Liver (tissue), 3 donors: ENCODE measurements around the gene SPAG4.

Experiments
- EGR1 ChIP-seq, 2 donors: IDR thresholded peaks; 2 replicates each; pipeline ENCODE4 v1.6.1; 2016 to 2018; ENCODE audit warnings: antibody characterized with exemption in 2 of 2, low read depth in 2 of 2
- FOXA1 ChIP-seq: IDR thresholded peaks from 2 replicates; pipeline ENCODE4 v1.6.1; 2016; ENCODE audit warnings: antibody characterized with exemption
- GABPA ChIP-seq, 2 donors: IDR thresholded peaks in 1 of 2; conservative IDR thresholded peaks in 1 of 2; 2 replicates each; pipeline ENCODE4 v1.6.1; 2016; ENCODE audit warnings: antibody characterized with exemption in 2 of 2, mild to moderate bottlenecking in 1 of 2, moderate library complexity in 1 of 2
- JUND ChIP-seq, 2 donors: IDR thresholded peaks; 2 replicates each; pipeline ENCODE4 v1.6.1; 2016; ENCODE audit warnings: antibody characterized with exemption in 2 of 2
- RAD21 ChIP-seq, 2 donors: IDR thresholded peaks; 2 replicates each; pipeline ENCODE4 v1.6.1; 2016; ENCODE audit warnings: antibody characterized with exemption in 2 of 2, mild to moderate bottlenecking in 2 of 2
- RXRA ChIP-seq, 2 donors: IDR thresholded peaks; 2 replicates each; pipeline ENCODE4 v1.6.1; 2017 to 2018; ENCODE audit warnings: antibody characterized with exemption in 2 of 2, mild to moderate bottlenecking in 1 of 2
- TAF1 ChIP-seq: conservative IDR thresholded peaks from 2 replicates; pipeline ENCODE4 v1.6.1; 2016; ENCODE audit warnings: antibody characterized with exemption, mild to moderate bottlenecking
- TF ChIP-seq, protein P1 (sequence below): fragments of 150-350 bp; IDR thresholded peaks from 2 replicates; pipeline ENCODE4 v1.5.1; 2017; ENCODE audit warnings: improper control_type of control experiment, low read depth, low read length; ENCODE audit not compliant: missing input control
- TF ChIP-seq, protein P2 (sequence below): IDR thresholded peaks from 2 replicates; pipeline ENCODE4 v1.6.1; 2016; ENCODE audit warnings: antibody characterized with exemption, mild to moderate bottlenecking
- TF ChIP-seq, protein P3 (sequence below): IDR thresholded peaks from 2 replicates; pipeline ENCODE4 v1.6.1; 2016; ENCODE audit warnings: antibody characterized with exemption
- TF ChIP-seq, protein P4 (sequence below): IDR thresholded peaks from 2 replicates; pipeline ENCODE4 v1.6.1; 2016; ENCODE audit warnings: antibody characterized with exemption
- TF ChIP-seq, protein P5 (sequence below): IDR thresholded peaks from 2 replicates; pipeline ENCODE4 v1.6.1; 2016; ENCODE audit warnings: antibody characterized with exemption
- donor health status: healthy.
- donor health status: healthy.

DNA sequence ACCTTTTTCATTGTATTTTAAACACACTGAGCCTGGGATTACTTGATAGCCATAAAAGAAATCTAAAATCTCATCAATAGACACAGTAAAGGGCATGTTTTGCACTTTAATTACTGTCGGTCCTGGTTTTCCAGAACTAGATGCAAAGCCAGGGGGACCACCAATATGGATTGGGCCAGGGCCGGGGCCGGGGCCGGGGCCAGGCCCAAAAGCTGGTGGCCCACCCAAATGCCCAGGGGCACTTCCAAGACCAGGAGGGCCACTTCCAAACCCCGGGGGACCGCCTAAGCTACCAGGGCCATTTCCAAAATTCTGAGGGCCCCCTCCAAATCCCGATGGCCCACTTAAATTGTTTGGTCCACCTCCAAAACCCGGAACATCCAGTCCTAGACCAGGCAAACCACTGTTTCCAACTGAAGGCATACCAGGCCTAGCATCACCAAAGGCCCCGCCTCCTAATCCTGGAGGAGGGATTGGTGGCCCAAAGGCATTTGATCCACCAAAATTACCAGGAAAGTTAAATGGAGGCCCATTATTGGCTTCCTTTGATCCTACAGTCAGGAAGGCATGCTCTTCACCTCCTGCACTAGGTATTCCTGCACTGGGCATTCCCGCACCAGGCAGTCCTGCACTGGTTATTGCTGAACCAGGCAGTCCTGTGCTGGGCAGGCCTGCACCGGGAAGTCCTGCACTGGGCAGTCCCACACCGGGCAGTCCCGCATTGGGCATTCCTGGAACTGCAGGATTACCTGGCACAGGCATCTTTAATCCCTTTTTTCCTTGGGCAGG, 37.2 kb downstream of the SPAG4 start:
- TF ChIP-seq, protein P1, sequence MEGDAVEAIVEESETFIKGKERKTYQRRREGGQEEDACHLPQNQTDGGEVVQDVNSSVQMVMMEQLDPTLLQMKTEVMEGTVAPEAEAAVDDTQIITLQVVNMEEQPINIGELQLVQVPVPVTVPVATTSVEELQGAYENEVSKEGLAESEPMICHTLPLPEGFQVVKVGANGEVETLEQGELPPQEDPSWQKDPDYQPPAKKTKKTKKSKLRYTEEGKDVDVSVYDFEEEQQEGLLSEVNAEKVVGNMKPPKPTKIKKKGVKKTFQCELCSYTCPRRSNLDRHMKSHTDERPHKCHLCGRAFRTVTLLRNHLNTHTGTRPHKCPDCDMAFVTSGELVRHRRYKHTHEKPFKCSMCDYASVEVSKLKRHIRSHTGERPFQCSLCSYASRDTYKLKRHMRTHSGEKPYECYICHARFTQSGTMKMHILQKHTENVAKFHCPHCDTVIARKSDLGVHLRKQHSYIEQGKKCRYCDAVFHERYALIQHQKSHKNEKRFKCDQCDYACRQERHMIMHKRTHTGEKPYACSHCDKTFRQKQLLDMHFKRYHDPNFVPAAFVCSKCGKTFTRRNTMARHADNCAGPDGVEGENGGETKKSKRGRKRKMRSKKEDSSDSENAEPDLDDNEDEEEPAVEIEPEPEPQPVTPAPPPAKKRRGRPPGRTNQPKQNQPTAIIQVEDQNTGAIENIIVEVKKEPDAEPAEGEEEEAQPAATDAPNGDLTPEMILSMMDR = no peak
- TF ChIP-seq TAF1 = no peak
- TF ChIP-seq FOXA1 = no peak
- TF ChIP-seq, protein P2, sequence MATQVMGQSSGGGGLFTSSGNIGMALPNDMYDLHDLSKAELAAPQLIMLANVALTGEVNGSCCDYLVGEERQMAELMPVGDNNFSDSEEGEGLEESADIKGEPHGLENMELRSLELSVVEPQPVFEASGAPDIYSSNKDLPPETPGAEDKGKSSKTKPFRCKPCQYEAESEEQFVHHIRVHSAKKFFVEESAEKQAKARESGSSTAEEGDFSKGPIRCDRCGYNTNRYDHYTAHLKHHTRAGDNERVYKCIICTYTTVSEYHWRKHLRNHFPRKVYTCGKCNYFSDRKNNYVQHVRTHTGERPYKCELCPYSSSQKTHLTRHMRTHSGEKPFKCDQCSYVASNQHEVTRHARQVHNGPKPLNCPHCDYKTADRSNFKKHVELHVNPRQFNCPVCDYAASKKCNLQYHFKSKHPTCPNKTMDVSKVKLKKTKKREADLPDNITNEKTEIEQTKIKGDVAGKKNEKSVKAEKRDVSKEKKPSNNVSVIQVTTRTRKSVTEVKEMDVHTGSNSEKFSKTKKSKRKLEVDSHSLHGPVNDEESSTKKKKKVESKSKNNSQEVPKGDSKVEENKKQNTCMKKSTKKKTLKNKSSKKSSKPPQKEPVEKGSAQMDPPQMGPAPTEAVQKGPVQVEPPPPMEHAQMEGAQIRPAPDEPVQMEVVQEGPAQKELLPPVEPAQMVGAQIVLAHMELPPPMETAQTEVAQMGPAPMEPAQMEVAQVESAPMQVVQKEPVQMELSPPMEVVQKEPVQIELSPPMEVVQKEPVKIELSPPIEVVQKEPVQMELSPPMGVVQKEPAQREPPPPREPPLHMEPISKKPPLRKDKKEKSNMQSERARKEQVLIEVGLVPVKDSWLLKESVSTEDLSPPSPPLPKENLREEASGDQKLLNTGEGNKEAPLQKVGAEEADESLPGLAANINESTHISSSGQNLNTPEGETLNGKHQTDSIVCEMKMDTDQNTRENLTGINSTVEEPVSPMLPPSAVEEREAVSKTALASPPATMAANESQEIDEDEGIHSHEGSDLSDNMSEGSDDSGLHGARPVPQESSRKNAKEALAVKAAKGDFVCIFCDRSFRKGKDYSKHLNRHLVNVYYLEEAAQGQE = no peak
- TF ChIP-seq, protein P3, sequence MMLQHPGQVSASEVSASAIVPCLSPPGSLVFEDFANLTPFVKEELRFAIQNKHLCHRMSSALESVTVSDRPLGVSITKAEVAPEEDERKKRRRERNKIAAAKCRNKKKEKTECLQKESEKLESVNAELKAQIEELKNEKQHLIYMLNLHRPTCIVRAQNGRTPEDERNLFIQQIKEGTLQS = no peak
- TF ChIP-seq JUND (IDR thresholded peaks at IDR 0.05) = no peak
- TF ChIP-seq, protein P4, sequence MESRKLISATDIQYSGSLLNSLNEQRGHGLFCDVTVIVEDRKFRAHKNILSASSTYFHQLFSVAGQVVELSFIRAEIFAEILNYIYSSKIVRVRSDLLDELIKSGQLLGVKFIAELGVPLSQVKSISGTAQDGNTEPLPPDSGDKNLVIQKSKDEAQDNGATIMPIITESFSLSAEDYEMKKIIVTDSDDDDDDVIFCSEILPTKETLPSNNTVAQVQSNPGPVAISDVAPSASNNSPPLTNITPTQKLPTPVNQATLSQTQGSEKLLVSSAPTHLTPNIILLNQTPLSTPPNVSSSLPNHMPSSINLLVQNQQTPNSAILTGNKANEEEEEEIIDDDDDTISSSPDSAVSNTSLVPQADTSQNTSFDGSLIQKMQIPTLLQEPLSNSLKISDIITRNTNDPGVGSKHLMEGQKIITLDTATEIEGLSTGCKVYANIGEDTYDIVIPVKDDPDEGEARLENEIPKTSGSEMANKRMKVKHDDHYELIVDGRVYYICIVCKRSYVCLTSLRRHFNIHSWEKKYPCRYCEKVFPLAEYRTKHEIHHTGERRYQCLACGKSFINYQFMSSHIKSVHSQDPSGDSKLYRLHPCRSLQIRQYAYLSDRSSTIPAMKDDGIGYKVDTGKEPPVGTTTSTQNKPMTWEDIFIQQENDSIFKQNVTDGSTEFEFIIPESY = no peak
- TF ChIP-seq GABPA (IDR thresholded peaks at IDR 0.05 in 1 of 2, conservative IDR thresholded peaks at IDR 0.05 in 1 of 2) = no peak
- TF ChIP-seq RXRA (IDR thresholded peaks at IDR 0.05) = no peak
- TF ChIP-seq, protein P5, sequence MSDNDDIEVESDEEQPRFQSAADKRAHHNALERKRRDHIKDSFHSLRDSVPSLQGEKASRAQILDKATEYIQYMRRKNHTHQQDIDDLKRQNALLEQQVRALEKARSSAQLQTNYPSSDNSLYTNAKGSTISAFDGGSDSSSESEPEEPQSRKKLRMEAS = no peak
- no peak for TF ChIP-seq RAD21 (IDR thresholded peaks at IDR 0.05)
- TF ChIP-seq EGR1 (IDR thresholded peaks at IDR 0.05; ENCODE audit: low read depth in 2 of 2) = no peak
